Muscle layer of colon (tissue), 2 donors: ENCODE measurements around the gene VWDE.
"Not testable (repeated sequence)": the region's sequence is repeated elsewhere in the genome, so short reads cannot be mapped to it uniquely, and the experiment has no call there.

ENCODE experiments used
- H3K27ac ChIP-seq: one replicate; pipeline ENCODE4 v1.7.0; 2013; ENCODE audit warnings: low read depth, mild to moderate bottlenecking, low read length, moderate library complexity
- H3K27me3 ChIP-seq, 2 donors: one replicate each; pipeline ENCODE4 v1.7.0; 2013; ENCODE audit warnings: low read length in 2 of 2, mild to moderate bottlenecking in 2 of 2; ENCODE audit not compliant: insufficient read depth in 2 of 2, control insufficient read depth in 1 of 2
- H3K36me3 ChIP-seq: one replicate; pipeline ENCODE4 v1.7.0; 2013; ENCODE audit warnings: mild to moderate bottlenecking, low read length; ENCODE audit not compliant: insufficient read depth
- H3K4me1 ChIP-seq: one replicate; pipeline ENCODE4 v1.7.0; 2013; ENCODE audit warnings: mild to moderate bottlenecking, low read length; ENCODE audit not compliant: insufficient read depth
- H3K4me3 ChIP-seq, 2 donors: one replicate each; pipeline ENCODE4 v1.7.0; 2013; ENCODE audit warnings: low read length in 2 of 2, low read depth in 1 of 2, mild to moderate bottlenecking in 1 of 2, moderate library complexity in 1 of 2
- H3K9ac ChIP-seq: one replicate; pipeline ENCODE4 v1.7.0; 2013; ENCODE audit warnings: low read length
- H3K9me3 ChIP-seq: one replicate; pipeline ENCODE4 v1.7.0; 2013; ENCODE audit warnings: mild to moderate bottlenecking, low read length
- donor health status: abdominal sarcoma.
- donor health status: Adenocarcinoma of cecum.

Gene VWDE

DNA sequence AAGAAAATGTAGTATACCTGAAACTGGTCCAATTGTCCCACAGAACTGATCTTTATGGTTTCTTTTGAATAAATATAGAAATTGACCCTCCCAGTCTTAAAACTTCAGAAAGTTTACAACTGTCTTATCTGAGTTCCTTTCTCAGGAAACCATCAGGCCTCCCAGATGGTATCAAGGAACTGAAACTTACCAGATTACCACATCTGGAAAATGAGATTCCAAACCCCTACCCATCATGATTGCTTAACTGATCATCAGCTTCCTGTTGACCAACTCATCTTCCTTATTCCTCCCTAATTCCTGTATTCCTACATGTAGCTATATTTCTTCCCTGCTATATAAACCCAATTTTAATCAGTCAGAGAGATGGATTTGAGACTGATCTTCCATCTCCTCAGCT is 5.5 kb downstream of the VWDE start:
- H3K4me1 ChIP-seq: no peaks in the 10 kb centered on the region
- no peak overlapping the region for H3K9ac ChIP-seq
- no peak overlapping the region for H3K27ac ChIP-seq
- no peaks in the 10 kb centered on the region for H3K27me3 ChIP-seq
- H3K36me3 ChIP-seq: no peaks in the 10 kb centered on the region
- H3K9me3 ChIP-seq: no peaks in the 10 kb centered on the region
- no peak overlapping the region for H3K4me3 ChIP-seq

GRCh38 chr7:12397671-12398070 is 6.0 kb downstream of the VWDE start:
- H3K27ac ChIP-seq: no peak overlapping the region
- H3K4me1 ChIP-seq: no peaks in the 10 kb centered on the region
- H3K27me3 ChIP-seq: no peaks in the 10 kb centered on the region
- H3K4me3 ChIP-seq: no peak overlapping the region
- no peaks in the 10 kb centered on the region for H3K9me3 ChIP-seq
- H3K36me3 ChIP-seq: no peaks in the 10 kb centered on the region
- no peak overlapping the region for H3K9ac ChIP-seq

DNA sequence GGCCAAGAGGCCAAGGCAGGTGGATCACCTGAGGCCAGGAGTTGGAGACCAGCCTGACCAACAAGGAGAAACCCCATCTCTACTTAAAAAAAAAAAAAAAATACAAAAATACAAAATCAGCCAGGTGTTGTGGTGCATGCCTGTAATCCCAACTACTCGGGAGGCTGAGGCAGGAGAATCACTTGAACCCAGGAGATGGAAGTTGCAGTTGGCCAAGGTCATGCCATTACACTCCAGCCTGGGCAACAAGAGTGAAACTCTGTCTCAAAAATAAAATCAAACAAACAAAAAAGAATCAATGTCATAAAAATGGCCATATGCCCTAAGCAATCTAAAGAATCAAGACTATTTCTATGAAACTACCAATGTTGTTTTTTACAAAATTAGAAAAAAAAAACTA is 7.0 kb downstream of the VWDE start:
- not testable (repeated sequence) for H3K36me3 ChIP-seq, H3K4me3 ChIP-seq, H3K9ac ChIP-seq, H3K27me3 ChIP-seq, H3K4me1 ChIP-seq, H3K9me3 ChIP-seq, H3K27ac ChIP-seq

DNA sequence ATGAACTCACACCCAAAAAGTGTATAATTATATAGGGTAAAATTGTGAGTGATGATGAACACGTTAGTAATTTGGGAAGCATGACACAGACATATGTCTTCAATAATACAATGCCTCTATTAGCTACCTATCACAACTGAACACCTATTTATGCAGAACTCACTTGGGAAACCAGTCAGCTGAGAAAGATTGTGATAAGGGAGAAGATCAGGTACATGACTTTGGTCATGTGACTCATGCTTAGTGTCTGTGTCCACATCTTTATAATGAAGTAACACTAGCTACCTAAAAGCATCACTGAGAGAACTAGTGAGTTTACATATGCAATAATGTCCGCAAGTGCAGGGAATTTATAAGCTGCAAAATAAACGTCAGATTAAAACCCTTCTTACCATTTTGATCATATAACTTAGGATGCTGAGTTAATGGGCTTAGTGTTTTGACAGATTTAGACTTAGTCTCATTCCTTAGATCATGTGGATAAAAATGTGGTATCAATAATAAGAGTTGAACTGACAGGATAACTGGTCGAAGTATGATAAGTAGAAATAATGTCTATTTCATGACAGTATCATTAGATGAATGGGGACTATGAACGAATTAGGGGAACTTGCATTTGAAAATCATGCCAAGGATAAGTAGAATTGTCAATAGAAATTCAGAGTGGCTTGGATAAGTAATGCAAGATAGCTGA is 11.6 kb downstream of the VWDE start:
- Histone ChIP-seq H3K36me3 (no peaks in the 10 kb centered on the region), H3K9ac (no peak overlapping the region), H3K9me3 (no peaks in the 10 kb centered on the region), H3K27me3 (no peaks in the 10 kb centered on the region), H3K4me1 (no peaks in the 10 kb centered on the region), H3K4me3 (no peak overlapping the region), H3K27ac (no peak overlapping the region)

- Histone ChIP-seq H3K4me3 (no peak overlapping the region), H3K27me3 (no peaks in the 10 kb centered on the region), H3K36me3 (no peaks in the 10 kb centered on the region), H3K27ac (no peak overlapping the region), H3K4me1 (no peaks in the 10 kb centered on the region), H3K9ac (no peak overlapping the region), H3K9me3 (no peaks in the 10 kb centered on the region)
Observed at GRCh38 chr7:12389089-12389700, 14.5 kb downstream of the VWDE start.

DNA sequence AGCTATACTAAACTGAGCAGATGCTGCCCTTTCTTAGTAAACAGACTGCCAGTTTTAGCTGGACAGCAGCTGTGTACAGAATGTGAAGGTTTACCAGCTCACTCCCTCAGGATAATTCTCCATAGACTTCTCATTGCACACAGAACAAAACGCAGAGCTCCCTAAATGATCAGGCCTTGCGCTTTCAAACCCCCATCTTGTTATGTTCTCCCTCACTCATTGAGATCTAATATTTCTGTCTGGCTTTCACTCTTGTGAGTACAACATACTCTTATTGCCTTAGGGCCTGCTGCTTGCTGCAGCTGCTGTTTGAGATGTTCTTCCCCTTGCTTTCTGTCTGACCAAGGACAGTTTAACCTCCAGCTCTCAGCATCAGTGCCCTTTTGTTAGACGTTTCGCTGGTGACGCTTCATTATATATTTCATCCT is 17.3 kb downstream of the VWDE start:
- no peaks in the 10 kb centered on the region for H3K4me1 ChIP-seq
- no peak overlapping the region for H3K9ac ChIP-seq
- H3K36me3 ChIP-seq: no peaks in the 10 kb centered on the region
- H3K27me3 ChIP-seq: no peaks in the 10 kb centered on the region
- no peaks in the 10 kb centered on the region for H3K9me3 ChIP-seq
- no peak overlapping the region for H3K4me3 ChIP-seq
- no peak overlapping the region for H3K27ac ChIP-seq

GRCh38 chr7:12385364-12385786 is 18.3 kb downstream of the VWDE start:
- H3K27ac ChIP-seq: no peak overlapping the region
- H3K9ac ChIP-seq: no peak overlapping the region
- H3K36me3 ChIP-seq: no peaks in the 10 kb centered on the region
- H3K4me1 ChIP-seq: no peaks in the 10 kb centered on the region
- H3K27me3 ChIP-seq: no peaks in the 10 kb centered on the region
- no peaks in the 10 kb centered on the region for H3K9me3 ChIP-seq
- no peak overlapping the region for H3K4me3 ChIP-seq

GRCh38 chr7:12383377-12383776 is 20.3 kb downstream of the VWDE start:
- H3K27me3 ChIP-seq: no peaks in the 10 kb centered on the region
- no peaks in the 10 kb centered on the region for H3K4me1 ChIP-seq
- H3K4me3 ChIP-seq: no peak overlapping the region
- H3K36me3 ChIP-seq: no peaks in the 10 kb centered on the region
- no peak overlapping the region for H3K27ac ChIP-seq
- no peaks in the 10 kb centered on the region for H3K9me3 ChIP-seq
- H3K9ac ChIP-seq: no peak overlapping the region

- Histone ChIP-seq H3K9ac (no peak overlapping the region), H3K4me1 (no peaks in the 10 kb centered on the region), H3K4me3 (no peak overlapping the region), H3K9me3 (no peaks in the 10 kb centered on the region), H3K36me3 (no peaks in the 10 kb centered on the region), H3K27ac (no peak overlapping the region), H3K27me3 (no peaks in the 10 kb centered on the region)
Observed at GRCh38 chr7:12378389-12378788, 25.3 kb downstream of the VWDE start.

- Histone ChIP-seq H3K9ac (no peak overlapping the region), H3K36me3 (no peaks in the 10 kb centered on the region), H3K9me3 (no peaks in the 10 kb centered on the region), H3K27me3 (no peaks in the 10 kb centered on the region), H3K27ac (no peak overlapping the region), H3K4me1 (no peaks in the 10 kb centered on the region), H3K4me3 (no peak overlapping the region)
Observed at GRCh38 chr7:12377406-12377805, 26.3 kb downstream of the VWDE start.

DNA sequence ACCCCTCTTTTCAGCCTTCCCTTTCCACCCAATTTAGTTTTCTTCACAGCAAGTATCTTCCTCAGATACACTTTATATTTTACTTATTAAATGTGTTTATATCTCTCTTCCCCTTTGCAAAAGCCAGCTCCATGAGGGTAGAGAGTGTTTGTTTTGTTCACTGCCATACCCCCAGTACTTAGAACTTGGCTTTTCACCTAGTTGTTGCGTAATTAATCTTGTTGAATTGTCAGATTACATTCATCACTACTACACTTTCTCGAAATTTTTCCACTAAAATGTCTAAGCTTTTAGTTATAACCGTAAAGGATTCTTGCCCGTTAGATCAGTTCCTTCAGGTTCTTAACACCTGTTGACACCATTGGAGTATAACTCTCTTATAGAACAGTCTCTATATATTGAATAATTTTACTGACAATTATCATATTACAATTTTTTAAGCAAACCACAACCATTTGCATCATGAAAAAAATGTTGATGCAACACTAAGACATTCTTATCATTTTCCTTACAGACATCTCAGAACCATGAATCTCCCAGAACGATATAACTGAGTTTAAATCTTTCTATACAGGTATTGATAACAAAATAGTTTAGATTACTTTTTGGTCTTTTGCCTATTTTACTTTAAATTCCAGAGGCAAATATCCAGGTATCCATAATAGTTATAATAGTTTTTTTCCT is 29.9 kb downstream of the VWDE start:
- Histone ChIP-seq H3K27me3 (no peaks in the 10 kb centered on the region), H3K4me1 (no peaks in the 10 kb centered on the region), H3K9ac (no peak overlapping the region), H3K36me3 (no peaks in the 10 kb centered on the region), H3K27ac (no peak overlapping the region), H3K9me3 (no peaks in the 10 kb centered on the region), H3K4me3 (no peak overlapping the region)
